ENCODE data around the gene KCNK7. TPM values are rescaled to one million over a fixed set of nuclear protein-coding genes. Genes with fewer than 3 reads are reported as not detected.

KCNK7 gene
- total RNA-seq, 1 experiment from 2014 or later: not detected

DNA sequence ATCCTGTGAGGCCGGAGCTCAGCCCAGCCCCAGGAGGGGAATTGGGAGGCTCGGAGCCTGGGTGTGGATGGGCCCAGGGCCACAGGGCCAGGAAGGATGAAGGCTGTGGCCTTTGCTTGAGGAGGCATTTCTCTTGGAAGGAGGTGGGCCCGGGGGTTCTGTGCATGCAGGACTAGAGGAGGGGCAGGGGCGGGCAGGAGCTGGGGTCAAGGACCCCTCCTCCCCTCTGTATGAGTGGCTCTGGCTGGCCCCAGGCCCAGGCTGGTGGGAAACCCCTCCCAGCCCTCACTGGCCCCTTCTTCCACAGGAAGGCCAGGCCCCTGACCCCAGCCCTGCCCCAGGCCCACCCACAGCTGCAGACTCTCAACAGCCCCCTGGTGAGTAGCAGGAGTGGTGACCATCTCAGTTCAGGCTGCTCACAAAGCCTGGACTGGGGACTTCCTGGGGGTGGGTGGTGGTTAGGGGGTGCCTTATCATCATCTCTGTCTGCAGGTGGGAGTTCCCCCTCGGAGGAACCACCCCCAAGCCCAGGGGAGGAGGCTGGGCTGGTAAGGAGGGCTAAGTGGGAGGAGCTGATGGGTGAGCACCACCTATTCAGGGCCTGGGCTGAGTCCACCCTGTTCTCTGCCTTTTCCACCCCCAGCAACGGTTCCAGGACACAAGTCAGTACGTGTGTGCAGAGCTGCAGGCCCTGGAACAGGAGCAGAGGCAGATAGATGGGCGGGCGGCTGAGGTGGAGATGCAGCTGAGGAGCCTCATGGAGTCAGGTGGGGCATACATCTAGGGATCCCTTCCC, 6.0 kb downstream of the KCNK7 start:
- peak; percentile 5 for DNase-seq (ENCODE audit: low read depth)

DNA sequence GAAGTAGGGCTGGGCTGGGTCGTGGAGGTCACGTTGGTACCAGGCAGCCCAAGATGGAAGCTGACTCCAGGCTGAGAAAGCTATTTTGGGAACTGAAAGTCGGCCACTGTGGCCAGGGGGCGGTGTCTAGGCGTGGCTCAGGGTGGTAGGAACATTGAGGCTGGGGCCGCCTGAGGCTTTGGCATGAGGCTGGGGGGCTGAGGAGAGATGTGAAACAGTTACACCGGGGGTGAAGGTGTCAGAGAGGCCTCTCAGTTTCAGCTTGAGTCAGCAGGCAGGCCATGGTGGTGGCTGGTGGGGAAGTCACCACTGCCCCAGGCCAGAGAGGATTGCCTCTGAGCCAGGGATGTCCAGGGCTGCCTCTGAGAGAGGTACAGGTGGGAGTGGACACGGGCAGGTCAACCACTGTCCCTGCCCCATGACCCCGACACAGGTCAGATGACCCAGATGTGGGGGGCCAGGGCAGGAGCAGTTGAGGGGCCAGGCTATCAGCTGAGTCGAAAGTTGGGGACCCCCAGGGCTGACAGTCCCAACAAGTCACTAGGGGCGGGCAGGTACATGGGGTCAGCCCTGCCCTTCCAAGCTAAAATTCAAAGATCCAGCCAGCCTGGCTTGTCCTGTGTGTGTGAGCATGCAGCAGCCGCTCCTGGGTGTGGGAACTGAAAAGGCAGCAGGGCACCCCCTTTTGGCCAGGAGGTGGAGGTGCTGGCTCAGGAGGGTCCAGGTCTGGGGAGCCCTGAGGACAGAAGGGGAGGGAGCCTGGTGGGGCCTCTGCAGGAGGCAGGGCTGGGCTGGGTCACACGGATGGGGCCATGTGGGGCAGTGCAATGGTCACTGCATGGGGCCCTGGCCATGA, 7.2 kb downstream of the KCNK7 start:
- peak; percentile 62 for DNase-seq (ENCODE audit: low read depth)

DNA sequence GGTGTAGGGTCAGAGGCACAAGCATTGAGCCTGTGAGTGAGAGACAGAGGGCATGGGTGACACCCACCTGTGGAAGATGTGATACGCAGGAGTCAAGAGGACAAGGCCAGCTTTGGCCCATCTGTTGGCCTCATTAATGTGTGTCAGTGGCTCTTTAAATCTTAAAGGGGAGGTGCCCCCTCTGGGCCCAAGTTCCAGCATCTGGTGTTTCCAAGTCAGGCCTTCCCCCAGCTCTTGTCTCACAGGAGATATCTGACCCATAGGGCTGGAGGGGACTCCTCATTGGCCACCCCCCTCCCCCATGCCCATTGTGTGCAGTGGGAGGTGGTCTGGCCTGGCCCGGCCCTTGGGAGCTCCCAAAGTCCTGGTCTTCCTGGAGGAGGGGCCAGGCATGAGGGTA, 8.9 kb downstream of the KCNK7 start:
- peak; percentile 3 for DNase-seq (ENCODE audit: low read depth)

DNA sequence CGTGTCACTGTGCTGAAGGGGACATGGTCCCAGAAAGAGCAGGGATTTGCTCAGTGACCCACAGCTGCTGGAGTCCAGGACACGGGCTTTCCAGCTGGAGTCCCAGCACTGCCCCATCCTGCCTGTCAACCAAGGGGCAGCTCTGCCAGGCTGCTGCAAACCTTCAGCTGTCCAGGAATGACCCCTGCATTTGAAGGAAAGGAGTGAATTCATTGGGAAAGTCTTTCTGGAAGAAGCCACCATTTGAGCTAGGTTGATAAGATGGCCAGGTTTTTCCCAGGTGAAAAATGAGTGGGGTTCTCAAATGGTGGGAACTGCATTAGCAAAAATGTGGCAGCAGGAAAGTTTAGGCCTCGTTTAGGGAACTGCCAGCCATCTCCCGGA, 9.4 kb downstream of the KCNK7 start:
- DNase-seq (ENCODE audit: low read depth): no peak

DNA sequence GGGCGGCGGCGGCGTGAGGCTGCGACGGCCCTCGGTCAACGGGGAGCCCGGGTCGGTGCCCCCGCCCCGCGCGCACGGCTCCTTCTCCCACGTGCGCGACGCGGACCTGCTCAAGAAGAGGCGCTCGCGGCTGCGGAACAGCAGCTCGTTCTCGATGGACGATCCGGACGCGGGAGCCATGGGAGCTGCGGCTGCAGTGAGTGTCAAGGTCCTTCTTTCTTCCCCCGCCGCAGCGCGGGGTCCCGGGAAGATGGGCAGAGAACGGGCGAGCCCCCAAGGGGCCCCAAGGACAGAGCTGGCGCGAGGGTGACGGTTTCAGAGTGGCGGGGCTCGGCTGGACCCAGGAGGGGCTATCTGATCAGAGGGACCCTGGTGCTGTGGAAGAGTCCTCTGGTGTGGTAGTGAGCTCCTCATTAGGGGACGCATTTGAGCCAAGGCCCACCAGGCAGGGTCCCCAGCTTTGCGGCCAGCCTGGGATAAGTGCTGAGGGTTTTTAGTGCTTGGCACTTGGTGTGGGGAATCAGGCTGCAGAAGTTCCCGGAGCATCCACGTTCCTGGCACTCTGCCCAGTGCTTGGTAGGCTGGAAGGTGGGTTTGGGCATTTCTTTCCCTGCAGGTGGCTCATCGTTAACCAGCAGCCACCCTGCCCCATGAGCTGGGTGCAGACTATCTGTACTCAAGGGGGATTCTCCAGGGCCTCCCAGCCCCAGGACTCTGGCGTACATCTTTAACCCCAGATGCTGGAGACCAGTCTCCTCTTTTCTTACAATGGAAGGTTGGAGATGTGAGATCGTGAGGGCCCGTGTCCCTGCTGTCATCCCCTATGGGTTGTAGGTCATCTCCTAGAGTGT, 10.0 kb downstream of the KCNK7 start:
- no peak for DNase-seq (ENCODE audit: low read depth)

DNA sequence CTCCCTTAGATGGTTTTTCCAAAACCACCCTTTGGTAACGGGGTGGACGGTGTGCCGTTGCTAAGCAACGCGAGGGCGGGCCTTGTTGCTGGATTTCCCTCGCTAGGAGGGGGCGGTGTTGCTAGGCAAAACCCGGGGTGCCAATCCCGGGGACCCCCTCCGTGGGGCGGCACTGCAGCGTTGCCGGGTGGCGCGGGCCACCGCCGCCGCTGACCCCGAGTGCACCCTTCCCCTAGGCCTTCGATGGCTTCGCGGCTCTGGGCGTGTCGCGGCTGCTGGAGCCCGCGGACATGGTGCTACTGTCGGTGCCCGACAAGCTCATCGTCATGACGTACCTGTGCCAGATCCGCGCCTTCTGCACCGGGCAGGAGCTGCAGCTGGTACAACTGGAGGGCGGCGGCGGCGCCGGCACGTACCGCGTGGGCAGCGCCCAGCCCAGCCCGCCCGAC, 10.9 kb downstream of the KCNK7 start:
- DNase-seq (ENCODE audit: low read depth): no peak

DNA sequence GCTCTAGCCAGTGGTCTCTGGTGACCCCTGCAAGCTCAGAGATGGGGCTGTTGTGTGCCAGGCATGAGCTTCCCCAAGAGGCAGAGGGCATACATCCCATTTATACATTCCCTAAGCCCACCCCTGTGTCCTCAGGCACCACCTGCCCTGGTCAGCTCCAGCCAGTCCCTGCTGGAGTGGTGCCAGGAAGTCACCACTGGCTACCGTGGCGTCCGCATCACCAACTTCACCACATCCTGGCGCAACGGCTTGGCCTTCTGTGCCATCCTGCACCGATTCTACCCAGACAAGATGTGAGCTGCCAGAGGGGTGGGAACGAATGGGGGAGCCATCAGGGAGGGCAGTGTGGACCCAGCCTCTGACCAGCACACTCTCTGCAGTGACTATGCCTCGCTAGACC, 11.5 kb downstream of the KCNK7 start:
- DNase-seq (ENCODE audit: low read depth): no peak

DNA sequence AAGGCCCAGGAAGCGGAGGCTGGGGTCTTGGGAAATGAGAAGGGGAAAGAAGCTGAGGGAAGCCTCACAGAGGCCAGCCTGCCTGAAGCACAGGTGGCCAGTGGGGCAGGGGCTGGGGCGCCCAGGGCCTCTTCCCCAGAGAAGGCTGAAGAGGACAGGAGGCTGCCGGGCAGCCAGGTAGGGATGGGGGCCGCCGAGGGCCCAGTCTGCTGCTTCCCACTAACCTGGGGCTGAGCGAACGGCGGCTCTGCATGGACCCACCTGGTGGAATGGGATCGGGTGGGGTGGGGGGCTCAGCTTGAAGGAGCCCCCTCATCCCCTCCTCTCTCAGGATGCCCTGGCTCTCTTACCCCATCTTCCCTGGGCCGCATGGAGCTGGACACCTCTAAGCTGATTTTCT, 12.0 kb downstream of the KCNK7 start:
- DNase-seq (ENCODE audit: low read depth): no peak

DNA sequence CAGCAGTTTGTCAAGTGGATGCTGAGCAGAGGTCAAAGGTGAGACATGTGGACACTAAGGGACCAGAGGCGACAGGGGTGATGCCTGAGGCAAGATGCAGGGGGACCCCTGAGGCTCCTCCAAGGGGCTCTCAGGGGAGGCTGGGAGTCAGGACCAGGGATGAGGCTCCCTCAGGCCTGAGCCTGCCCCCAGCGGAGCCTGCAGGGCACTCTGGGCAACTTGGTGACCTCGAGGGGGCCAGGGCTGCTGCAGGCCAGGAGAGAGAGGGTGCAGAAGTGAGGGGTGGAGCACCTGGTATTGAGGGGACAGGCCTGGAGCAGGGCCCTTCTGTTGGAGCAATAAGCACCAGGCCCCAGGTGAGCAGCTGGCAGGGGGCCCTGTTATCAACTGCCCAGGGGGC, 13.7 kb downstream of the KCNK7 start:
- no peak for DNase-seq (ENCODE audit: low read depth)

DNA sequence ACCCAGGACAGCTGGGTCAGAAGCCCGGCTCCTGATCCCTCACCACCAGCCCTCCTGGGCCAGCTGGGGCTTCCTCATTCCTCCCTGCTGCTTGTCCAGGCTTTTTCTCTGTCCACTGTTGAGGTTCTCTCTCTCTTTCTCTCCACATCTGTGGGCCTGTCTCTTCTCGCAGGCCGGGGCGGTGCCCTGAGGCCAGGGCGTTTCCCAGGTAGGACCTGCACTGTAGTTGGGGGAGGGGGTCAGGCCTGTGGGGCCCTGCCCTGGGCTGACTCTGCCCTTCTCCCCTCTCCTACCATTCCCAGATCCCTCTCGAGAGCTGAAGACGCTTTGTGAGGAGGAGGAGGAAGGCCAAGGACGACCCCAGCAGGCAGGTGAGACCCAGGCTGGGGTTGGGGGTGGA, 14.8 kb downstream of the KCNK7 start:
- no peak for DNase-seq (ENCODE audit: low read depth)

DNA sequence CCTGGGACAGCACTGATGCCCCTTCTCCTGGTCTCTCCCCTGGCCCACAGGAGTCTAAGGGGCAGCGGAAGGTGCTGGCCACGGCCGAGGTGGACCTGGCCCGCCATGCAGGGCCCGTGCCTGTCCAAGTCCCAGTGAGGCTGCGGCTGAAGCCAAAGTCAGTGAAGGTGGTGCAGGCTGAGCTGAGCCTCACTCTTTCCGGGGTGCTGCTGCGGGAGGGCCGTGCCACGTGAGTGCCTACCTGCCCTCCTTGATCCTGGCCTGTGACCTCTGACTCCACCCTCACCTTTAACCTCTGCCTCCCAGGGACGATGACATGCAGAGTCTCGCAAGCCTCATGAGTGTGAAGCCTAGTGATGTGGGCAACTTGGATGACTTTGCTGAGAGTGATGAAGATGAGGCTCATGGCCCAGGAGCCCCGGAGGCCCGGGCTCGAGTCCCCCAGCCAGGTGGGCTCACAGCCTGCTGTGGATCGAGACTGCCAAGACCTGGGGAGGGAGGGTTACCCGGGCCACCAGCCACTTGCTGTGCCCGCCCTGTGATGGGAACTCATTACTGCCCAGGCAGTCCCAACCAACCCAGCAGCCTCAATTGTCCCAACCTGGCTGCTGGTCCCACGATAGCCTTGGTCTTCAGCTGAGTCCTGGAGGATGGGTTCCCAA, 15.4 kb downstream of the KCNK7 start:
- DNase-seq (ENCODE audit: low read depth): no peak

DNA sequence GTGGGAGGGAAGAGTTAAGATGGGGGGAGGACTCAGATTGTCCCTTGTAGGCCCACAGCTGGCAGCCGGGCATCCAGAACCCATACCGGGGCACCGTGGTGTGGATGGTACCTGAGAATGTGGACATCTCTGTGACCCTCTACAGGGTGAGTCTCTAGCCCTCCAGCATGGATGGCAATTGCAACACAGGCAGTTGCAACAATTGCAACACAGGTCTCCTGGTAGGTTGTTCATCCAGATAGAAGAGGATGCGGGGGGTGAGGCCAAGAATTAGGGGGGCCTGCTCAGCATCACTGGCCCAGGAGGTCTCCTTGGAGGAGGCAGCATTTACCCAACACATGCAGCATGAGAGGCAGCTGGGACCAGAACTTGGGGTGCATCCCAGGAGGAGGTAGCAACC, 16.3 kb downstream of the KCNK7 start:
- DNase-seq (ENCODE audit: low read depth): no peak

DNA sequence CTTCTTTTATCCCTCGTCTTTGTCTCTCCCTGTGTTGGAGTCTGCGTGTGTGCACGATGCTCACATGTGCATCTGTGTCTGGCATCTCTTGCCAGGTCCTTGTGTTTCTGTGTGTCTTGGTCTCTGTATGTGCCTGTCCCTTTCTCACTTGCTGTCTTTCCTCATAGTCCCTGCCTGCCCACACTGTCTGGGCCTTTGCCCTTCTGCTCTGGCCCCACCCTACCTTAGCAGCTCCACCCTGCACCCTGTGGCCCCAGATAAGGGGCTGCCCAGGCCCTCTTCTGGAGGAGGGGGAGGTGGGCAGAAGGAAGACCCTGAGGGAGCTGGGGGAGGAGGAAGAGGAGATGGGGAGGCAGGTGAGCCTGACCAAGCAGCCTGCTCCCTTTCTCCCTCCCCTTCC, 16.9 kb downstream of the KCNK7 start:
- DNase-seq (ENCODE audit: low read depth): no peak

DNA sequence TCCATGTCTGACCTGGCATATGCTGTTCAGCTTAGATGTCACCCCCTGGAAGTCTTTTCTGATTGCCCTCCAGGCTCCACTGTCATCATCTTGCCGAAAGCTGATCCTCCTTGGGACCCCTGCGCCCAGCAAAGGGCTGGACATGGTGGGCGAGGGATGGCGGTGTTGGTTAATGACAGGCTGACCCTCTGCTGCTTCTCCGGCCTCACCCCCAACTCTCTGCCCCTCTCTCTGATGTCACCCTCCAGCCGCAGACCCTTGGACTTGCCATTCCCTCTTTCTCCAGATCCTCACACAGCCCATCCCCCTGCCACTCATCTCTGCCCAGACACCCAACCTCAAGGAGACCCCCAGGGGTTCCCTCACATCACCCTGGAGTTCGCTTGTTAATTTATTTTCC, 17.5 kb downstream of the KCNK7 start:
- no peak for DNase-seq (ENCODE audit: low read depth)

DNA sequence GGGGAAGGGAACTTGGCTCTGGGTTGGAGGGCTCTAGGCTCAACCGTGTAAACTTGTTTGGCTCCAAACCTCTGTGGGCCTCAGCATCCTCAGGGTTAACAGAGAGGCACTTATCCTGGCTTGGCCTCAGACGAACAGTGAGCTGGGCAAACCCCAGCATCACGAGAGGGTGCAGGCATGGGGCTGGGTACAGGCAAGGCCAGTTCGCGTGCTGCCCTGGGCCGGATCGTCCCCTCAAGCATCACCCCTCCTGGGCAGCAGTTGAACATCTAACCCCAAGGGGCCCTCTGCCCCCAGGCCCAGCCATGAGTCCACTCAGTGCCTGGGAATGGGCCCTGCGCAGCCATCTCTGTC, 17.9 kb downstream of the KCNK7 start:
- no peak for DNase-seq (ENCODE audit: low read depth)

DNA sequence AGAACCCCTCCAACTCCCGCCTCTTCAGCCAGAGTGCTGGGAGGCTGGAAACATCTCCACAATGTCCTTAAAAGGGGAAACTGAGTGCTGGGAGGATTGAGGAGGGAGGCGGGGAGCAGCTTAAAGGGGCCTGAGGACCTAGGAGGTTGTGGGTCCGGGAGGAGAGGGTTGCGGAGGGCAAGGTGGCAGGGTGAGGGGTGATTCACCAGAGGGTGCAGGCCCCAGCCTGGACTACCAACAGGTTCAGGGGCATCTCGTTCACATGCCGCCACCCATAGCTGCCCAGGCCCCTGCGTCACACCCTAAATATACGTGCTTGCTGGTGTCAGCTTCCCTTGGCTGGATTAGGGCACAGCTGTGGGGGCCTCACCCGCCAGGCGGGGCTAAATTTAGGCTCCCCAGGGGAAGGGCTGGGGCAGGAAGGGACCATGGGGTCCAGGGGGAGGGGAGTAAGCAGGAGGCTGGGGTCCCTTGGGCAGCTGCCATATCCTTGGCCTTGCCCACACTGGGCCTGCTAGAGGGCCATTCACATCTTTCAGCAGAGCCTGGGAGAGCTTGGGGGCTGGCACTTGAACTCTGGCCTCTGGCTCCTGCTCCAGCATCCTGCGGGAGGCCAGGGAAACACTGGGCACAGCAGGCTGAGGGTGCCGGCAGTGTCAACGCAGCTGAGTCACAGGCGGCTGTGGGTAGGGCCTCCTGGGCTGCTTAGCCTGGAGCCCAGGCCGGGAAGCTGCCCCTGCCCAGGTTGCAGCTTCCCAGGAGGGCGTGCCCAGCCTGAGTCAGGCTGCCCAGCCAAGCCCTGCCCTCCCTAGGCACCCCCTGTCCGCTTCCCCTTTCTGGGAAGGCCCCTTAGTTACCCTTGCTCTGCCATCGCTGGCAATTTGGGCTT, 18.5 kb downstream of the KCNK7 start:
- peak; percentile 95 for DNase-seq (ENCODE audit: low read depth)

DNA sequence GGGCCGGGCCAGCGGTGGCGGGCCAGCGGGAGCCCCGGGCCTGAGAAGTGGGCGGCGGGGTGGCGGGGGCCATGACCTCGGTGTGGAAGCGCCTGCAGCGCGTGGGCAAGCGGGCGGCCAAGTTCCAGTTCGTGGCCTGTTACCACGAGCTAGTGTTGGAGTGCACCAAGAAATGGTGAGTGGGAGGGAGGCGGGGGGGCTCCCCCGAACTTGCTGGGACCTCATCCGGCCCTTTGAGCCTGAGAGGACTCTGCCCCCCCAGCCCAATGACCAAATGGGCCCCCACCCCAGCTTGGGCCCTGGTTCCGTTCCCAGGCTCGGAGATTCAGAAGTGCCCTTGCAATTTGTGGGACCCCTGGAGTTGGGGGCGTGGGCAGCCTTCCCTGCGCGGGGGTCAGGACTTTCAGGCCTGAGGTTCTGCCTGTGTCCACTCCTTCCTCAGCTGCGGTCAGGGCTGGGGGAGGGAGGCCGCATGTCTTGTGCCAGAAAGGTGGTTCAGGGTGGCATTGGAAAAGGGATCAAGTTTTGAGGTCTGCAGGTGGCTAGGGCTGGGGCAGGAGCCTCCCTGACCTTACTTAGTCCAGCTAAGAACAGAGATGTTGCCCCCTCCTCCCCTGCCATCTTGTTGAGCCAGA, 19.3 kb downstream of the KCNK7 start:
- DNase-seq (ENCODE audit: low read depth): no peak

DNA sequence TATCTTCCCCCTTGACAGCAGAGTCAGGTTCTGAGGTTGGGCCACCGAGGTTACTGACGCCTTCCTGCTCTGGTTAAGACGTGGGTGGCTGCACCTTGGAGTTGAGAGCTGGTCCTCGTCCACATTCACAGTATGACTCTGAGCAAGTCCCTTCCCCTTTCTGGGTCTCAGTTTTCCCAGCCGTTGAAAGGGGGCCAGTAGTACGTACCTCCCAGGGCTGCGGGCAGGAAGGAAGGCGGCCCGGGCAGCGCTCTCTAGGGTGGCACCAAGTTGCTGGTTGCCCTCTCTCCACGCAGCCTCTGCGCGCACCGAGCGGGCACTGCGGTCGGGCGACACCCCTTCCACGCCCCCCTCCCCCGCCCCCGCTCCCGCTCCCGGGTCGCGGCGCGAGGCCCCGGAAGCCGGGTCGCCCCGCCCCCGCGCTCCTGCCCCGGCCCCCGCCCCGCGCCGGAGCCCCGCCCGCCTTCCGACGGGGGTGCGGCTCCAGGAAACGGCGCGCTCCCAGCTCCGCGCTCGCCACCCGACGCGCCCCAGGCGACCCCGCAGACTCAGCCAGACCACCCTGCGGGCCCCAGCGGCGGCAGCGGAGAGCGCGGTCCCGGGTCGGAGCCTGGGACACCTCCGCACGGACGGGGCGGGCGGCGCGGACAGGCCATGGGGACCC, 19.9 kb downstream of the KCNK7 start, which contains the start of gene EHBP1L1:
EHBP1L1 (plus strand) TSS at position 486 of the 664 bp plus-strand sequence. CDS start 250 bp downstream, outside the sequence.
- DNase-seq (ENCODE audit: low read depth): peak; percentile 75

DNA sequence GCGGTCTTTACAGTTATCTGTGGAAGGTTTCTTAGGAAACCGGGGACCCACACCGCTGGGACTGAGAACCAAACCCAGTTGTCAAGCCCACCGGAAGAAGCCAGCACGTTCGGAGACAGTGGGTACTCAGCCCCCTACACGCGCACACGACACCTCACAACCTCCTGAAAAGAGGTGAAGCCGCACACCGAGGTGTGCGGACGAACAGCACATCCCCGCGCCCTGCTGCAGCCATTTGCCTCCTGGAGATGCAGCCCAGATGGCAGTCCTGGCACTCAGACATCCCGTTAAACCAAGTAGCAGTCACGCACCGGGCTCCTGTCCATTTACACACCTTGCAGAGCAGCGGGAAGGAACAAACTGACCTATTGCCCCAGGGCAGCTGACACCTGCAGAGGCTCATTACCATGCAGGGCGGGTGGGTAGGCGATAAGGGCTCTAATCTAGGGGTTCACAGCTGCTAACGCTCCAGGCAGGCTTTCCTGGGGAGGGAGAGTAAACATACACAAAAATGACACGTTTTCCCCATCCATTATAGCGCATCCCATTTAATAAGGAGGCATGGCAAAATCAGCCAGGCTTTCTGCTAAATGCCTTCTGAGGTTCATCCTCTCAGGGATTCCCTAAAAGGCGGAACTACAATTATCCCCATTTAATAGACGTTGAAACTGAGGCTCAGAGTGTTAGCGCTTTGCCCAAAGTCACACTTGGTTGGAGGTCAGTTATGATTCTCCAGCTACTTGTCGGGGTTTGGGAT, 20.6 kb downstream of the KCNK7 start:
- peak; percentile 56 for DNase-seq (ENCODE audit: low read depth)

All from Daoy (cell line).